SK-MEL-5 (cell line): Measurements from ENCODE around the gene PSMD2. TPM values are rescaled to one million over a fixed set of nuclear protein-coding genes. Genes with fewer than 3 reads are reported as not detected.

Source experiments
- DNase-seq: peaks from one replicate; pipeline ENCODE4 v3.0.0-alpha.2; 2016; ENCODE audit warnings: low read depth, low spot score
- in situ Hi-C: cut with HindIII; loops from 2 replicates; pipeline ENCODE4 v1.10.0; 2016; ENCODE audit warnings: low sequenced_read_pairs, high pct_unique_total_duplicates, low pct_unique_long_range_greater_than_20kb
- total RNA-seq: library from RNA; depleted of rRNA; stranded (reverse); fragments of >200 nt; shearing (Covaris generic); gene quantifications from 2 replicates; pipeline ENCODE4 v1.2.3, GENCODE V29; 2014

The PSMD2 gene
- total RNA-seq, 1 experiment from 2014 or later, result 430 TPM

DNA sequence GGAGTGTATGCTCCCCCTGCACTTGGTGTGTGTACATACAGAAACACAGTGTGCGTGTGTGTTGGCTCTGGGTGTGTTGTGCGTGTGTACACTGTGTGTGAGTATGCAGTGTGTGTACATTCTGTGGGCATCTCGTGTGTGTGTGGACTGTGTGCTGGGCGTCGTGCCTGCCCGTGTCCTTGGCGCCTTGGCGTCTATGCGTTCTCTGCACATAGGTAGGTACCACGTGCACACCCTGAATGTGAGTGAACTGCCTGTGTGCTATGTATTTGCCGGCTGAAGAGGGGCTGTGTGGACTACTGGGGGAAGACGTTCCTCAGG is 23.7 kb upstream of the PSMD2 start:
- DNase-seq, result no peak
- in situ Hi-C loops, result no loop called here

DNA sequence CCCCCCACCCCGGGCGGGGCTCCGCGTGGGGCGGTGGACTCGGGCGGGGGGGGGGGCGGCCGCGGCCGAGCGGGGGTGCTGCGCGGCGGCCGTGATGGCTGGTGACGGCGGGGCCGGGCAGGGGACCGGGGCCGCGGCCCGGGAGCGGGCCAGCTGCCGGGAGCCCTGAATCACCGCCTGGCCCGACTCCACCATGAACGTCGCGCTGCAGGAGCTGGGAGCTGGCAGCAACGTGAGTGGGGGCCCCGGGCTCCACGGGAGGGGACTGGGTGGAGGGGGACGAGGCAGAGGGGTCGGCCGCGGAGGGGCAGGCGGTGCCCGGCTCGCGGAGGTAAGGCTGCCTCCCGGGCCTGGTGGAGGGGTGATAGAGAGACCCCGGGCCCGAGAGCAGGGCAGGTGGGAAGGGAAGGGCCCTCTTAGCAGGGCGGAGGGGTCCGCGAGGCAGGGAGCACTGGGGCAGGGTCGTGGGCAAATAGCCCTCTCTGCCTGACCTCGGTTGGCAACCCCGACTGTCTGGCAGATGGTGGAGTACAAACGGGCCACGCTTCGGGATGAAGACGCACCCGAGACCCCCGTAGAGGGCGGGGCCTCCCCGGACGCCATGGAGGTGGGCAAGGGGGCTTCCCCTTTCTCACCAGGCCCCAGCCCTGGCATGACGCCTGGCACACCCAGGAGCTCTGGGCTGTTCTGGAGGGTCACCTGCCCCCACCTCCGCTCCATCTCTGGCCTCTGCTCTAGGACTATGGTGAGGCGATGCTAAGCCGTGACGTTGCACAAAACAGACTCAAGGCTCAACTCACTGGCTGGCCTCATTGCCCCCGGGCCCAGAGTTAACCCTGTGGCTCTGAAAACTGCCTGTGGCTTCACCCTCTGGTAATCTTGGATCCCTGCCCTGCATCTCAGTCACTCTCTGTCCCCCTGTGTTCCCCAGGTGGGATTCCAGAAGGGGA is 22.8 kb upstream of the PSMD2 start, which contains the start of gene ECE2:
ECE2 (plus strand) TSS at position 62 of the 950 bp plus-strand sequence; CDS start at position 194, 132 bp downstream.
- no peak for DNase-seq
- in situ Hi-C loops, result no loop called here

DNA sequence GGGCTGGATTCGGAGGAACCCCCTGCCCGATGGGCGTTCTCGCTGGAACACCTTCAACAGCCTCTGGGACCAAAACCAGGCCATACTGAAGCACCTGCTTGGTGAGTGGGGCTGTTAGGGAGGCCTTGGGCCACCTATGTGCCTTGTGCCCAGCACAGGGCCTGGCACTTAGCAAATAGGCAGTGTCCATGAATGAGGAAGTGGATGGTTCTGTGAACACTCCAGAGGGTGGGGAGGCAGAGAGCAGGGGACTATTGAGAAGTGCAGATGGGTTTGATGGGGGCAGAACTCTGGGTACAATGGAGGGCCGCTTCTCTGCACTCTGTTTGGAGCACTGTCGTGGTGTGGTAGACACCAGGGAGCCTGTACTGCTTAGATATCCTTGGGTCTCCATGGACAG is 21.7 kb upstream of the PSMD2 start:
- no peak for DNase-seq
- in situ Hi-C loops, result no loop called here

DNA sequence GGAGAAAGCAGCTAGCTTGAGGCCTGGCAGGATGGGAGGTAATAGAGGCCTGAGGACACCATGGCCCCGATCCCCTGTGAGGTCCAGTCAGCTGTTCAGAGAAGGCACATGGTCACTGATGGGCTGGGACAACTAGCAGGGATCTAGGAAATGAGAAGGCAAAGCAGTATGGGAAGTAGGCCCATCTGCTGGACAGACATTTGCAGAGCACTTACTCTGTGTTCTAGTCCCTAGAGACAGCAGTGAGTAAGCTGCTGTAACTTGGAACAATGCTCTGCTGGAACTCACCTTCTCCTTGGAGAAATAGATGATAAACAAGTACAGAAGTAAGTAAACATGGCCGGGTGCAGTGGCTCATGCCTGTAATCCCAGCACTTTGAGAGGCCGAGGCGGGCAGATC is 16.1 kb upstream of the PSMD2 start:
- no peak for DNase-seq
- in situ Hi-C loops, result no loop called here

DNA sequence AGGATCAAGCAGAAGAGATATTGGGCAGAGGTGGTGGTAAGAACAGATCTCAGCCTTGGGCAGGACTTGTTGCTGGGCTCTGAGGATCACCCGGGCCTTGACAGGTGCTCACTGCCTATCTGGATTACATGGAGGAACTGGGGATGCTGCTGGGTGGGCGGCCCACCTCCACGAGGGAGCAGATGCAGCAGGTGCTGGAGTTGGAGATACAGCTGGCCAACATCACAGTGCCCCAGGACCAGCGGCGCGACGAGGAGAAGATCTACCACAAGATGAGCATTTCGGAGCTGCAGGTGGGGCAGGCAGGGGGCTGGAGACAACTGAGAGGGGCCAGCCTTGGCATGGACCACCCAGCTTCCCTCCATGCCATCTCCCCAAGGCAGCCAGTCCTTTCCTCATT is 15.4 kb upstream of the PSMD2 start:
- in situ Hi-C loops, result no loop called here
- no peak for DNase-seq

DNA sequence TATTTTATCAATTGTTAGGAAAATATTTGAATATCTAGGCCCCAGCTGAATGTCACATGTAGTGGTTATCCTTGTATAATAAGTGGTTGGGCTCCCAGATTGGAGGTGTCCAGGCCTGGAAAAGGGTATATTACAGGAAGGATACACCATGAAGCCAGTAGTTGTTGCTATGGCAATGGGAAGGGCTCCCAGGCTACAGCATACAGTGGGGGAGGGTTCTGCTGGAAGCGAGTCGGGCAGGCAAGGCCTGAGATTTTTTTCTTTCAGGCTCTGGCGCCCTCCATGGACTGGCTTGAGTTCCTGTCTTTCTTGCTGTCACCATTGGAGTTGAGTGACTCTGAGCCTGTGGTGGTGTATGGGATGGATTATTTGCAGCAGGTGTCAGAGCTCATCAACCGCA is 14.3 kb upstream of the PSMD2 start:
- in situ Hi-C loops, result no loop called here
- peak; percentile 92 for DNase-seq

DNA sequence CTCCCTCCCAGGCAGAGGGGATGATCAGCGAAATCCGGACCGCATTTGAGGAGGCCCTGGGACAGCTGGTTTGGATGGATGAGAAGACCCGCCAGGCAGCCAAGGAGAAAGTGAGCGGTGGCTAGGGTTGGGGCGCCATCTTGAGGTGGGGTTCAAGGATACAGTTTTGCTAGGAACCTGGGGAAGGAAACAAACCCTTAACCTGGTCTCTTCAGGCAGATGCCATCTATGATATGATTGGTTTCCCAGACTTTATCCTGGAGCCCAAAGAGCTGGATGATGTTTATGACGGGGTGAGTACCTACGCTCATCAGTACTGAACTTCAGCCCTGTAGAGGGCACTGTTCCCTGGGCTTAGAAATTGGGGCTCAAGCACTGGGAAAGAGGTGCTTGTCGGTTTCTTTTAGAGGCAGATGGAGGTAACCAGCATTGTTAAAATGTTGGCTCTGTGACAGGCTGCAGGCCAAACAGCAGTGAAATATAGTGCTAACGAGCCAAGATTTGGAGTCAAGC is 9.6 kb upstream of the PSMD2 start:
- peak; percentile 75 for DNase-seq
- in situ Hi-C loops, result no loop called here

DNA sequence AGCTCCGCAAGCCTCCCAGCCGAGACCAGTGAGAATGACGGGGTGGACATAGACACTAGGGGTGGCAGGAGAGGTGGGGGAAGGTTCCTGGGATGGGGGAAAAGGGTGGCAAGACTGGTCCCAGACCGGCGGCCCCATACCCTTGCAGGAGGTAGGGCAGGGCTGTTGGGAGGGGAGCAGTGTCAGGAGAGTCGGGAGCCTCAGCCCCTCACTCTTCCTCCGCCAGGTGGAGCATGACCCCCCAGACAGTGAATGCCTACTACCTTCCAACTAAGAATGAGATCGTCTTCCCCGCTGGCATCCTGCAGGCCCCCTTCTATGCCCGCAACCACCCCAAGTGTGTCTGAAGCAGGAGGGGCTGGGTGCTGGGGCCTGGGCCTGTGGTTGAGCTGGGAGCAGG is 8.7 kb upstream of the PSMD2 start:
- in situ Hi-C loops, result no loop called here
- no peak for DNase-seq

DNA sequence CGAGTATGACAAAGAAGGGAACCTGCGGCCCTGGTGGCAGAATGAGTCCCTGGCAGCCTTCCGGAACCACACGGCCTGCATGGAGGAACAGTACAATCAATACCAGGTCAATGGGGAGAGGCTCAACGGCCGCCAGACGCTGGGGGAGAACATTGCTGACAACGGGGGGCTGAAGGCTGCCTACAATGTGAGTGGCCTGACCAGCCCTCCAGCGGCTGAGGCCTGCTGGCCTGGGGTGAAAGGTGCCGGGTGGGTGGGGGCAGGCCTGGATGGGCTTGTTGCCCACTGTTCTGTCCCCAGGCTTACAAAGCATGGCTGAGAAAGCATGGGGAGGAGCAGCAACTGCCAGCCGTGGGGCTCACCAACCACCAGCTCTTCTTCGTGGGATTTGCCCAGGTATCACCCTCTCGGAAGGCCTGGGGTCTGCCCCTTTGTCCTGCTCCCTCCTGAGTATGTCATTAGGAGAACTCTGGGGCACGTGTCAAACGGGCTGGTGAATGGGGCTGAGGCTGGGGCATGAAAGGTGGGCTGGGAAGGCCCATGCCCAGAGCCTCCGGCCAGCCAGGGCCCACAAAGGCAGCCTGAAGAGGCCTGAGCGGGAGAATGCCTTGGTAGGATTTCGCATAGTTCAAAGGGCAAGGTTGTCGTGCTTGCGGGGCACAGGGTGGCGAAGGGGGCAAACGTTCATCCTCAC is 7.8 kb upstream of the PSMD2 start:
- no peak for DNase-seq
- in situ Hi-C loops, result no loop called here

DNA sequence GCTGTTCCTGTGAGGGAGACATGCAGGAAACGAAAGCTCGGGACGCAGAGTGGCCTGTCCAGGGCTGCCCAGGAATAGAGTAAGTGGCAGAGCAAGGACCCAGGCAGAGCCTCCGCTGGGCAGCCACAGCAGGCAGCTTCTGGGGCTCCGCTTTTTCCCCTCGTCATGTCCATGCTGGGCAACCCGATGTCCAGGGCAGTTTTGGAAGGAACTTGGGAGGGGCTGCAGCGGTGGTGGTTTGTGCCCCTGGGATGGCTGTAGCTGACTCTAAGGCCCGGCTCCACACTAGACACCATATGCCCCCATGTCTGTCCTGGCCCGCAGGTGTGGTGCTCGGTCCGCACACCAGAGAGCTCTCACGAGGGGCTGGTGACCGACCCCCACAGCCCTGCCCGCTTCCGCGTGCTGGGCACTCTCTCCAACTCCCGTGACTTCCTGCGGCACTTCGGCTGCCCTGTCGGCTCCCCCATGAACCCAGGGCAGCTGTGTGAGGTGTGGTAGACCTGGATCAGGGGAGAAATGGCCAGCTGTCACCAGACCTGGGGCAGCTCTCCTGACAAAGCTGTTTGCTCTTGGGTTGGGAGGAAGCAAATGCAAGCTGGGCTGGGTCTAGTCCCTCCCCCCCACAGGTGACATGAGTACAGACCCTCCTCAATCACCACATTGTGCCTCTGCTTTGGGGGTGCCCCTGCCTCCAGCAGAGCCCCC is 7.1 kb upstream of the PSMD2 start:
- DNase-seq, result no peak
- in situ Hi-C loops, result no loop called here

DNA sequence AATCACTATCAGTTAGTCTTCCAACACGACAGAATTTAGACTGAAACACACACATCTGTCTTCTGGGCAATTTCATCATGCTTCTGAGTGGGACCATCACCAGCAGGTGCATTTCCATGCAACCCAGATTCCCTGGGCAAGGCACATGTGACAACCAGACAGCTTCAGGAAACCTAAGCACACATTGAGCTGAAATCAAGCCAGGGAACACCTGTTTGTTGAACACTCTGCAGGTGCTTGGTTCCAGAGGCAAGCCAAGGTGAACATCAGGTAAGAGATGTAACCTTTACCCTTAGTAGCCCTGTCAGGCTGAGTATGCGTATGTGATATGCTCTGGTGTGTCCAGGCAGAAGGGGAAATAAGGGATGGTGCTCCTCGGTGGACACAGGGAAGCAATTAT is 3.3 kb upstream of the PSMD2 start:
- in situ Hi-C loops, result no loop called here

DNA sequence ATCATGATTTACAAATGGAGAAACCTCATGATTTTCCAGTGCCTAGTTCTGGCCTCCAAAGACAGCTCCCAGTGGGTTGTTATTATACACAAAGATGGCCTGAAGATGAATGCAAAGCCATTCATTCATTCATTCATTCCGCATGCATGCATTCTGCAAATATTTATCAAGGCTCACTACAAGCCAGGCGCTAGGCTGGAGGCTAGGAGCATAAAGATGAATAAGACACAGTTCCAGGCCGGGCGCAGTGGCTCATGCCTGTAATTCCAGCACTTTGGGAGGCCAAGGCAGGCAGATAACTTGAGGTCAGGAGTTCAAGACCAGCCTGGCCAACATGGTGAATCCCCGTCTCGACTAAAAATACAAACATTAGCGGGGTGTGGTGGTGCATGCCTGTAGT is 2.4 kb upstream of the PSMD2 start:
- DNase-seq, result no peak
- in situ Hi-C loops, result no loop called here

More for the DNA sequence above, 3.3 kb upstream of the PSMD2 start:
- DNase-seq, result no peak

DNA sequence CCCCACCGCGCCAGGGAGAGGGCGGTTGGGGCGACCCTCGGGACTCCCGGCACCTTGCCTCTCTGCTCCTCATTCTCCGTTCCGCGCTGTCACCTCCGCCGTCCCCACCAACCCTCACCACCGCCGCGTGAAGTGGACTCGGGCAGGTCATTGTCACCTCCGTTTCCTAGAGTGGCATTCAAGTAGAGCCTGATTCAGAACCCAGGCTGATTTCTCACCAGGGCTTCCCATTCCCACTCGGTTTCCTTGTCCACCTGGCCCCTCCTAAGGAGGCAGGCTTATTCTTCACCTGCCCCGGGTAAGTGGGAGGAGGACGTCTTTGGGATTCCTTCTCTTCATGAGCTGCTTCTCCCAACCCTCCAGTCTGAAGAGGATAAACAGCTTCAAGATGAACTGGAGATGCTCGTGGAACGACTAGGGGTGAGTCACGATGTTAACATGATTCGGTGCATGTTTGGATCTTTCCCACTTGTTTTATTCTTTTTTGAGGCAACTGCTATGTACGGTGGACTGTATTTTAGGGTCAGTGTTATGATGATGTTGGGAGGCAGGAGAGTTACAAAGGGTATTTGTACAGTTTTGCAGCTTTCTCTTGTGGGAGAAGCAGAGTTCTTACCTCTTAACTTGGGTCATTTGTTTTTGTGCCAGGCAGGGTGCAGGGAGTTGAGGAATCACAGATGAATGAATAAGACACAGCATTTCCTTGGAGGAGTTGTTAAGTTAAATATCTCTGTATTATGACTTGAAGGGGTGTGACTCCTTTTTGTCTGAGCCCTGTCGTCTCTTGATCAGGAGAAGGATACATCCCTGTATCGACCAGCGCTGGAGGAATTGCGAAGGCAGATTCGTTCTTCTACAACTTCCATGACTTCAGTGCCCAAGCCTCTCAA is 692 bp downstream of the PSMD2 start:
- in situ Hi-C loops, result no loop called here
- no peak for DNase-seq

DNA sequence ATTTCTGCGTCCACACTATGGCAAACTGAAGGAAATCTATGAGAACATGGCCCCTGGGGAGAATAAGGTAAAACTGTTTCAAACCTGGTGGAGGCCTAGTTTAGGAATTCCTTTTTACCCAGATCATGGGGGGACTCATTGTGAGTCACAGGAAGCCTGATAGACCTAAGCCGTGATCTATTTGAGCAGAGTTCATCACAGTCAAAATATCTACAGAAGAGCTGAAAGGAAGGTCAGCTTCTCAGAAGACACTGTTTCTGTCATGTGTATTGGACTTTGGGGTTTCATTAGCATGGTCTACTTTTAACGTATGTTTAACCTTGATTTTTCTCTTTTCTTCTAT is 1.3 kb downstream of the PSMD2 start:
- in situ Hi-C loops, result no loop called here
- no peak for DNase-seq

DNA sequence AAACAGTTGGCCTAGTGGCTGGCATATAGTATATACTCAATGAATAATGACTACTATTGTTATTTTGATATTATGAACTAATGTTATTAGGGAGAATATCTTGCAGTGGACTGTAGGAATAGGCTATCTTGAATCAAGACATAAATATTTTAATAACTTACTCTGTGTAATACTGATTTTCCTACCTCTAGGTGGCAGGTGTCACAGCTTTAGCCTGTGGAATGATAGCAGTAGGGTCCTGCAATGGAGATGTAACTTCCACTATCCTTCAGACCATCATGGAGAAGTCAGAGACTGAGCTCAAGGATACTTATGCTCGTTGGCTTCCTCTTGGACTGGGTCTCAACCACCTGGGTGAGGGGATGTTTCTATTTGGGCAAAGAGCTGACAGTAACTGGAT is 6.5 kb downstream of the PSMD2 start:
- in situ Hi-C loops, result no loop called here
- peak; percentile 40 for DNase-seq

DNA sequence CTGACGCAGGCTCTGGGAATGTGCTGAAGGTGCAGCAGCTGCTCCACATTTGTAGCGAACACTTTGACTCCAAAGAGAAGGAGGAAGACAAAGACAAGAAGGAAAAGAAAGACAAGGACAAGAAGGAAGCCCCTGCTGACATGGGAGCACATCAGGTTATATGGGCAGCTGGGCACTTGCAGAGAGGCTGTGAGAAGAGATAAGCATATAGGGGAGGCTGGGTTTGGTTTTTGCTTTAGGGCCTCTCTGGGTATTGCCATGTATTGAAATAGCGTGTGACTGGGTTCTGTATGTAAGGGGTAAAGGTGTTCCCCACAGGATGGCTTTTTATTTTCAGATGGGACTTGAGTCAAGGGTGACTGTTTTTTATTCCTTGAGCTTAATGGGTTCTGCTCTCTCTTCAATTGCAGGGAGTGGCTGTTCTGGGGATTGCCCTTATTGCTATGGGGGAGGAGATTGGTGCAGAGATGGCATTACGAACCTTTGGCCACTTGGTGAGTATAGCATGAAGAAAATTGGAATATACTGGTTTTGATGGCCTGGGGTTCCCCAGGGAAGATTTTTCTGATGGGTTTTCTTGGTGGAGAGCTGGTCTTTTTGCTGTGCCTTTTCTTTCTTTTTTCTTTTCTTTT is 7.4 kb downstream of the PSMD2 start:
- DNase-seq, result no peak
- in situ Hi-C loops, result no loop called here

DNA sequence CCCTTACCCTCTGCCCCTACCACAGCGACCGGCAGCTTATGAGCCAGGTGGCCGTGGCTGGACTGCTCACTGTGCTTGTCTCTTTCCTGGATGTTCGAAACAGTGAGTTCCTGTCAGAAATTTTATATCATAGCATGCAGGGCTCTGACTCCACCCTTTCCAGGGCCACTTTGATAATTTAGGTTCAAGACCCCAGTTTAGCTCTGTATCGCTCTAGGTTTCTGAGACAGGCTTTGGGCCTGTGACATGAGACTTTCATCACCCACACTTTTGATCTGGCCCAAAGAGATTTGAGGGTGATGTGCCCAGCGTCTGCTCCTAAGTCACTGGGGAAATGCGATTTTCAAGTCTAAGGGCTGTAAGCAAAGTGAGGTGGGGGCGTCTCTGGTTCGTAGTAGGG is 8.9 kb downstream of the PSMD2 start:
- in situ Hi-C loops, result no loop called here
- no peak for DNase-seq
